ENCODE measurements around the gene CBX2.

The CBX2 gene

GRCh38 chr17:79813297-79814126 is 35.6 kb downstream of the CBX2 start:
- DNase-seq, result peak in 1 of 2 experiments; percentile 43

DNA sequence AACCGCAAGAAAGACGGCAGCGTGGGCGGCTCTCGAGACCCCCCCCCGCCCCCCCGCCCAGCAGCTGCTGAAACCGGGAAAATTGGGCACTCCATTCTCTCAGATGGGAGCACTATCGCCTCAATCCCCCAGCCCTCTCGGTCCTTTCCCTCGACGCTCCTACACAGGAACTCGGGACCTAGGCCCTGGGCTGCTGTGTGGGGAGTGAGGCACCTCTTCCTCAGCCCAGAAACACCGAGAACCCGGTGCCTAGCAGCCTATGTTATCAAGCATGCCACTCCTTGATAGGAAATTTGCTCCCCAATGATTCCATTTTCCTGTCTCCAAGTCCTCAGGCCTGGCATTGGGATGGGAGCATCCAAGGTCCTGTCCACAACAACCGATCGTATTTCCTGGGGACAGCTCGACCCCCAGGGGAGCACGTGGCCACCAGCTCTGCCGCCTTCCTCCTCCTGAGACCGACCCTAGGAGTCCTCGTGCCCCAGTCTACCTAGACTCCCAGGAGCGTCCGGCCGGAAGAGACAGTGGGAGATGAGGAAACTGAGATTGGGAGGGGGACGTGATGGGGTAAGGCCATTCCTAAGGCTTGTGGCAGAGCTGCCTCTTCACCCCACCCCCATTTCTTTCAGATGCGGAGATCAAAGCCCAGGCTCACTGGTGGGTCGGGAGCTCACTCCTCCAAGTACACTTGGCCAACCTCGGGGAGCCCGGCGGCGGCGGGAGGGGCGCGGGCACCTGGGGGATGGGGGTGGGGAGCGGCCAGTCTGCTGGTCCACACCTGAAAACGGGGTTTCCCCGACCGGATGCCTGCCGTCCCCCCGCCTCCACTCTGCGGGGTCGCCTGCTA is 36.4 kb downstream of the CBX2 start:
- no peak for DNase-seq

DNA sequence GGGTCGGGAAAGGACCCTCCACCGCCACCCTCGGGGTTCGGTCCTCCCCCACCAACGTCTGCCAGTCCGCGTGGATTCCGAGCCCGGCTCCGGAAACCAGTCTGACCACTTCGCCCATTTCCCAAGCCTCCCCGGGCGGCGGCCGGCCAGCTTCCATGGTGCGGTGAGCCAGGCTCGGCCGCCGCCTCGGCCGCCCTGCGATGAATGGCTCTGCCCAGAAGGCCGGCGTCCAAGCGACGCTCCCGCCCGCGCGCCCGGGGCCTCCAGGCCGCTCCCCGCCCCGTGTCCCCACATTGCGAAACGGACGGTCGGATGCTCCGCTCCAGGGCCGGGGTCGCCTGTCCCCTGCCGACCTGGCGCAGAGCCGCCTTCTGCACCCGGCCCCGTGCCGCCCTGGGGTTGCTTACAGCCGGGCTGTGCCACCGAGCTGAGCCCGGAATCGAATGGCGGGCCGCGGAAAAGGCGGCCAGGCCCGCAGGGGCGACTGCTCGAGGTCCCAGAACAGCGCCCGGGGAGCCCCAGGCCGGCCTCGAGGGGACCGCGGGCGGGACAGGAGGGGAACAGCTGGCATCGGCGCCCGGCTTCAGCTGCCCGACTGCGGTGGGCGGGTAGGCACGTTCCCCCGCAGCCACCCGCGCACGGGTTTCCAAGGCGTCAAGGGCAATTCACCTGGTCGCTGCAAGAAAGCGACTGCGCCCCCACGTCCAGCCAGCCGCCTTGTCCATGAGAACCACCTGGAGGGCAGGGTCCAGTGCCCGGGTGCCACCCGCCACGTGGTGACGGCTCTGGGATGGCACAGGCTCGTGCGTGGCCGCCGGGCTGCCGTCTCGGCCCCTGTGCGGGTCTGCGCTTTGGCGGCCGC is 37.3 kb downstream of the CBX2 start:
- no peak for DNase-seq

- DNase-seq, result no peak
Observed at GRCh38 chr17:79815836-79816461, 38.0 kb downstream of the CBX2 start.

DNA sequence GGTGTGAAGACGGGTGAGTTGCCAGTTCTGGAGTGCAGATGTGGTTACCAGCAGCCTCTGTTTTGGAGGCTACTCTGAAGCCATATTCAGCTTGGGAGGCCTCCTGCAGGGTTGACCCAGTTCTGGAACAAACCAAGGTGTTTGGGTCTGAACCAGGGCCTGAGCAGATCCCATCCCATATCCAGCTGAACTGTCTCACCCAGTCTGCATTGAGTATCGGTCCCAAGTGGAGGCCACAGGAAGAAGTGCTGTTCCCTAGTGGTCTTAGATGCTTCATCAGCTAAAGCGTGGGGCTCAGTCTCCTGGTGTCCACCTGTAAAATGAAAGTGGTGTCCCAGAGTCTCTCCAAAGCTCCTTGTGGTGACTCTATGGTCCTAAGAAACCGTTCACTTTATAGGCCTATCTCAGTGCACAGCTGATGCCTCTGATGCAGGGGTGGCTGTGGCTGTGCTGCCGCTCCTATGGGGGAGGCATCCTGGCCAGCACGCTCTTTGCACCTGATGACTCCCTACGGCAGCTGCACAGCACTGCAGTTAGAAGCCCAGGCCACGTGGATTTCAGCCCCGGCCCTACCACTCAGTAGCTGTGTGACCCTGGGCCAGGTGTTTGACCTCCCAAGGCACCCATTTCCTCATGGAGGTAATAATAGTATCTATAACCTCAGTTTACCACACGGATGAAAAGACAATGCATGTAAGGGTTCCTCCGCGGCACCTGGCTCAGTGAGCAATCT is 40.2 kb downstream of the CBX2 start:
- no peak for DNase-seq

- DNase-seq, result no peak
Observed at GRCh38 chr17:79819085-79819484, 41.1 kb downstream of the CBX2 start.

DNA sequence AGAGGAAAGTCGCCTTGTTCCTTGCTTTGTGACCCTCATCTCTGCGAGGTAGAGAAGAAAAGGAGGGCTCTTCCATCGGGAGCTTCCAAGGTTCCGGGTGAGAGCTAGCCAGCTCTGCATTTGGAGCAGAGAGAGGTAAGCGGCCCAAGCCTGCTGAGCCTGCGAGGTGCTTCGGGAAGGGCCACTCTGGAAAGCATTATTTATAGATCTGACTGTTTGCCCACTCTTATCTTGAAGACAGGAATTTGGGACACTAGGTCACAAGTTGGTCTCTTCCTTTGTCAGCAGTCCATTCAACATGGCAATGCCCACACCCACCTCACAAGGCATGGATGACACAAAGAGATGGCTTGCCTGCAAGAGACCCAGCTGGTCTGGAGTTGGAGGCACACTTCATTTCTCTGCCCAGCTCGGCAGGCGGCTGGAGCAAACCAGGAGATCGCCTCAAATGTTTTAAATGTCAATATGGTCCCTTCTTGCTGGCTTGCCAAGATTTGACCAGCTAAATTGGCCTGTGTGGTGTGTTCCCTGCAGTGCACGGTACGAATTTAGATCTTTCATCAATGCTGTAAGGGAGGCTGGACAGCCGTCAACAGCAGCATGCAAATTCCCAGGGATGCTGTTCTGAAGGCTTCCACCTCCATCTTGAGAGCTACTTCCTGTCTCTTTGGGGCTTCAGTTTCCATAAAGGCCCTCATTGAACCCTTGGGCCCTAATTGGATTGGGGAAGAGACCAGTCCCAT is 41.8 kb downstream of the CBX2 start:
- DNase-seq, result no peak

- DNase-seq, result no peak
Observed at GRCh38 chr17:79820959-79821330, 43.0 kb downstream of the CBX2 start.

DNA sequence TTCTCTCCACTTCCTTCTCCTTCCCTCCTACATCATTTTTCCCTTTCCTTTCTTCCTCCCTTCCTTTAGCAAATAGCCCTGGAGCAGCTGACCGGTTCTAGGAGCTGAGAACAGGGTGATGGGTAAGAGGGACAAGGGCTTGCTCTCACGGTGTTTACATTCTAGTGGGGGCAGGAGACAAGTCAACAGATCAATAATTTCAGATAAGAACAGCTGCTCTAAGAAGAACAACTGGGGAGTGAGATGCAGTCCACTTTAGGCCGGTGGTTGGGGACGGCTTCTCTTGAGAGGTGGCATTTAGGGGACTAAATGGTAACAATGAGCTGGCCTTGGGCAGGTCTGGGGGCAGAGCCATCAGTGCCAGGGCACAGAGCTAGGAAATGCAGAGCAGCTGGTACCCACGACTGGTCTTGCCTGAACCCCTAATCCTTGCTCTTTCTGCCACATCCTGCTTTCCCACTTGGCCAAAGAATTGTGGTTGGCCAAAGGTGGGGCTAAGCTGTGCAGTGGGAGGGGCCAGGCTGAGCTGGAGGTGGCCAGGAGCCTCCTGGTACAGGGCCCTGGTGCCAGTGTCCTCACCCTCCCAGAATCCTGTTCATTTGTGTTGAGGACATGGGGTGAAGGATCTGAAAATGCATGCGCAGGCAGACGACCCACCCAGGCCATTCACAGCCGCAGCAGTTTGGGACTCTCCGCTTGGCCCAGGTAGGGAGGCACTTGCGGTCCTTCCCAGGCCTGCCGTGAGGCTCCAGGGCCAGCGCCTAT is 43.6 kb downstream of the CBX2 start:
- no peak for DNase-seq

DNA sequence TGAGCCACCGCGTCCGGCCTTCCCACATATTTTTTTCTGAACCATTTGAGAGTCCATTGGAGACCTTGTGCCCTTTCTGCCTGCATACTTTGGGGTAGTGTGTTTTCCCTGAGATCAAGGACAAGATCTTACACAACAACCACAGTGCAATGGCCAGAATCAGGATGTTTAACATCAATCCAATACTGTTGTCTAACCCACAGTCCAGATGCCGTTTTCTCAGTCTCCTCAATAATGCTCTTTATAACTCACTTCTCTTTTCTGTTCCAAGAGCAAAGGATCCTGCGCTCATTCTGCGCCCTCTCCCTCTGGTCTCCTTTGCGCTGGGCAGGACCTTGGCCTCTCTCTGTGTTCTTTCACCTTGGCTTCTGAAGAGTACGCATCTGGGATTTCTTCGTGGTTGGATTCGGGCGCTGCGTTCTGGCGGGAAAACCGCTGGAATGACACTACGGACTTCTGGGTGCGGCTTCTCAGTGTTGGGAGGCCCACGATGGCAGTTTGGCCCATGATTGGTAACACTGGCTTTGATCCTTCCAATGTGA is 44.7 kb downstream of the CBX2 start:
- DNase-seq, result no peak

DNA sequence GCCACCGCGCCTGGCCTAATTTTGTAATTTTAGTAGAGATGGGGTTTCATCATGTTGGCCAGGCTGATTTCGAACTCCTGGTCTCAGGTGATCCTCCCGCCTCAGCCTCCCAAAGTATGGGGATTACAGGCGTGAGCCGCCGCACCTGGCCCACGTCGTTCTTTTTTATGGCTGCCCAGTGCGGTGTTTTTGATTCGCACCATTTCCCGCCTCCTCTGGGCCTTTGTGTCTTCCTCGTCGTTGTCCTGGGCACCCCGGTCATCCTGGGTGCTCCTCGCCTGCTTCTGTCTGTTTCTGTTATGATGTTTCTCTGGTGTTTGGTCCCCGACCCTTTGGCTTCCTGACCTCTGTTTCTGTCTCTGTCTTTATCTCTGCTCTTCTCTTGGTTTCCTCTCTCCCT is 46.3 kb downstream of the CBX2 start:
- DNase-seq, result no peak

- DNase-seq, result no peak
Observed at GRCh38 chr17:79824893-79825579, 47.1 kb downstream of the CBX2 start.

GRCh38 chr17:79825580-79825921 is 47.6 kb downstream of the CBX2 start:
- no peak for DNase-seq

- DNase-seq, result no peak
Observed at GRCh38 chr17:79826204-79826680, 48.3 kb downstream of the CBX2 start.

DNA sequence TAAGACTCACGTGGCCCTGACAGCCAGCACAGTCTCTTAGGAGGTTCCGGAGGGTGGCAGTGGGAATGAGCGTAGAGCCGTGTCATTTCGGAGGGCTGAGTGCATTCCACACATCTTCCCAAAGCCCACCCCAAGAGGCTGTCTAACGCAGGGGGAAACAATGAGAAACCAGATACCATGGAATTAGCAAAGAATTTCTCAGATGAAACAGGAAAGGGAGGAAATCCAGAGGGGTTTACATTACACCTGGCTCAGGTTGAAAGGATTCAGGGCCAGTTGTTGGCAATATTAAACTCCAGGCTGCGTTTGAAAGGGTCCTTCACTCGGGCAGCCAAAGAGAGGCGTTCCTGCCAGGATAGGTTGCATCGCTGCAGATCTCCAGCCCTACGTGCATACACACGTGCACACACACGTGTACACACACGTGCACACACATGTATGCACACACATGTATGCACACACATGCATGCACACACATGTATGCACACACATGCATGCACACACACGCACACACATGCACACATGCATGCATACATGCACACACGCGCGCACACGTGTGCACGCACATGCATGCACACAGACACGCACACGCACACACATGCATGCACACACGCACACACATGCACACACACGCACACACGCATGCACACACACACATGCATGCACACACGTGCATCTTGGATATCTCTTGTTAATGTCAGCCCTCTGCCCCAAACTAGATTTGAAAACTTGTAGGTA is 49.1 kb downstream of the CBX2 start:
- no peak for DNase-seq

GRCh38 chr17:79829004-79829403 is 51.1 kb downstream of the CBX2 start:
- peak; percentile 55 to 68 for DNase-seq

GRCh38 chr17:79829457-79829856 is 51.5 kb downstream of the CBX2 start:
- DNase-seq, result no peak

GRCh38 chr17:79830303-79830702 is 52.4 kb downstream of the CBX2 start:
- no peak for DNase-seq

Measured in NCI-H524 (cell line).